NCI-H524 (cell line): ENCODE measurements around the gene TAOK2.
A peak's percentile ranks its signal among the peaks of the same experiment; 100 is the strongest.

Experiments used
- DNase-seq, 2 experiments: peaks; one replicate each; lab custom pipeline; 2025; lab: John Stamatoyannopoulos, UW

The TAOK2 gene

DNA sequence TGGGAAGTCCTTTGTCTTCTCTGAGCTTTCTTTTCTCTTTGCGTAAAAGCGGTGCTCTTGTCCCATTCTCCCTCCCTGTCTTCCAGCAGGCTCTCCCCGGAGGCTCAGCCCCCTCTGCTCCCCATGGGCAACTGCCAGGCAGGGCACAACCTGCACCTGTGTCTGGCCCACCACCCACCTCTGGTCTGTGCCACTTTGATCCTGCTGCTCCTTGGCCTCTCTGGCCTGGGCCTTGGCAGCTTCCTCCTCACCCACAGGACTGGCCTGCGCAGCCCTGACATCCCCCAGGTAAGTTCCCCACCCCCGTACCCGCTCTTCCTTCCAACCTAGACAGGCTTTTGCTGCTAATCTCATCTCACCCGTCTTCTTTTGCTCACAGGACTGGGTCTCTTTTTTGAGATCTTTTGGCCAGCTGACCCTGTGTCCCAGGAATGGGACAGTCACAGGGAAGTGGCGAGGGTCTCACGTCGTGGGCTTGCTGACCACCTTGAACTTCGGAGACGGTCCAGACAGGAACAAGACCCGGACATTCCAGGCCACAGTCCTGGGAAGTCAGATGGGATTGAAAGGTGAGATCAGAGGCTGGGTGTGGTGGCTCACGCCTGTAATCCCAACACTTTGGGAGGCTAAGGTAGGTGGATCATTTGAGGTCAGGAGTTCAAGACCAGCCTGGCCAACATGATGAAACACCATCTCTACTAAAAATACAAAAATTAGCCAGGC is 10.5 kb upstream of the TAOK2 start:
- no peak for DNase-seq

GRCh38 chr16:29968205-29968604 is 5.5 kb upstream of the TAOK2 start:
- DNase-seq = no peak

GRCh38 chr16:29971304-29971703 is 2.4 kb upstream of the TAOK2 start:
- no peak for DNase-seq

GRCh38 chr16:29972500-29972899 is 1.2 kb upstream of the TAOK2 start:
- no peak for DNase-seq

GRCh38 chr16:29972992-29973383 is 680 bp upstream of the TAOK2 start:
- DNase-seq = no peak

GRCh38 chr16:29974291-29975133 is 844 bp downstream of the TAOK2 start:
- DNase-seq = peak in 1 of 2 experiments; percentile 34

- no peak for DNase-seq
Measured at GRCh38 chr16:29975134-29975538, 1.5 kb downstream of the TAOK2 start.

DNA sequence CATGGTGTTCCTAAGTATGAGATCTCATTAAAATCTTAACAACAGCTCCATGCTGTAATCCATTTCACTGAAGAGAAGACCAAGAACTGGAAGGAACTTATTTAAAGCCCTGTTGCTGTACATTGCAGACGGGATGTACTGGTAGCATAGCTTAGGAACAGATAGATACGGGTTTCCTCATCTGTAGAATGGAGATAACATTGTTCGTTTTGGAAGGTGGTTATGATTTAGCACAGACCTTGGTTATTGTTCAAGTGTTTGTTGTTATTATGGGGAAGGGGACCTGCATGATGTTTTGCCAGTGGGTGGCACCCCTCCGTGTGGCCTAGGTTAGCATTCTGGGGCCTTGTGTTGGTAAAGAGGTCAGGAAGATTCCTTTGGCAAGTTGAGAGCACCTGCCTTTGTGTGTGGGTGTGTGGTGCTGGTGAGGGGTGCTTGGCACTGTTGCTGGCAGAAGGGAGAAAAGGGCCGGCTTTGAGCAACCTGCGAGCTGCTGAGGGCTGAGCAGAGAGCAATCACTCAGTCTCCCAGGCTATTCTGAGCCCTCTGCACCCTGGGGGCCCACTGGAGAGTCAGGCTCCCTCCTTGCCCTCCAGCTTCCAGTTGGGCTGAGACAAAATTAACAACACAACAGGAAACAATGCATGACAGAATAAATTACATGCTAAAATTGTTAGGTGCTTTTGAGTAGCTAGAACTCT is 2.3 kb downstream of the TAOK2 start:
- no peak for DNase-seq

- DNase-seq = no peak
Measured at GRCh38 chr16:29977063-29977825, 3.6 kb downstream of the TAOK2 start.

DNA sequence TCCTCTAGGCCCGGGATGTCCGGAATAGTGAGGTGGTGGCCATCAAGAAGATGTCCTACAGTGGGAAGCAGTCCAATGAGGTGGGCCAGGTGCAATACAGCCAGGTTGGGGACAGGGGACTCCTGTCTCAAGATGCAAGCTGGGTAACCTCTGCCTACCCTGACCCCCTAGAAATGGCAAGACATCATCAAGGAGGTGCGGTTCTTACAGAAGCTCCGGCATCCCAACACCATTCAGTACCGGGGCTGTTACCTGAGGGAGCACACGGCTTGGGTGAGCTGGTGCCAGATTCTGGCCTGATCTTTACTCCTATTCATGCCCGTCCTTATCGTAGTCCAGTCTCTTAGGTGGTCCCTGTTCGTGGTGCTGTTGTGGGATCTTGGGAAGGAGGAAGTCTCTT is 4.4 kb downstream of the TAOK2 start:
- DNase-seq = no peak

DNA sequence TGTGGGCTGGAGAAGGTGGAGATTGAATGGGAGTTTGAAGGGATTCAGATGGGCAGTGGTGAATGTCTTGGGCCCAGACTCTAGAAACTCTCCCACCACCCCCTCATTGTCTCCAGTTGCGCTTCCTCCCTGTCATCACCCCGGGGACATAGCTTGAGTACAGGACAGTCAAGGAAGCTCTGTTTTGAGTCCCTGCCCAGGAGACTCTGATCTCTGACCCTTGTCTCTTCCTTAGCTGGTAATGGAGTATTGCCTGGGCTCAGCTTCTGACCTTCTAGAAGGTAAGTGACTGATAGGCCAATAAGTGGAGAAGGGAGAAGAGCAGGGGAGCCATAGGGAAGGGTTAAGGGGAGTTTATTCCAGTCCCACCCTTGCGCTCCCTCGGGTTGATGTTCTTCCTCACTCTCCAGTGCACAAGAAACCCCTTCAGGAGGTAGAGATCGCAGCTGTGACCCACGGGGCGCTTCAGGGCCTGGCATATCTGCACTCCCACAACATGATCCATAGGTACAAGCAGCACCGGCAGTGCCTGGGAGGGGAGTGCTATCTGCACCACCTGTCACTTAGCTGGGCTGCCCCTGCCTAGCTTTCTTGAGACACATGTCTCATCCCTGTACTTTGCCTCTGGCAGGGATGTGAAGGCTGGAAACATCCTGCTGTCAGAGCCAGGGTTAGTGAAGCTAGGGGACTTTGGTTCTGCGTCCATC is 5.0 kb downstream of the TAOK2 start:
- DNase-seq = no peak

DNA sequence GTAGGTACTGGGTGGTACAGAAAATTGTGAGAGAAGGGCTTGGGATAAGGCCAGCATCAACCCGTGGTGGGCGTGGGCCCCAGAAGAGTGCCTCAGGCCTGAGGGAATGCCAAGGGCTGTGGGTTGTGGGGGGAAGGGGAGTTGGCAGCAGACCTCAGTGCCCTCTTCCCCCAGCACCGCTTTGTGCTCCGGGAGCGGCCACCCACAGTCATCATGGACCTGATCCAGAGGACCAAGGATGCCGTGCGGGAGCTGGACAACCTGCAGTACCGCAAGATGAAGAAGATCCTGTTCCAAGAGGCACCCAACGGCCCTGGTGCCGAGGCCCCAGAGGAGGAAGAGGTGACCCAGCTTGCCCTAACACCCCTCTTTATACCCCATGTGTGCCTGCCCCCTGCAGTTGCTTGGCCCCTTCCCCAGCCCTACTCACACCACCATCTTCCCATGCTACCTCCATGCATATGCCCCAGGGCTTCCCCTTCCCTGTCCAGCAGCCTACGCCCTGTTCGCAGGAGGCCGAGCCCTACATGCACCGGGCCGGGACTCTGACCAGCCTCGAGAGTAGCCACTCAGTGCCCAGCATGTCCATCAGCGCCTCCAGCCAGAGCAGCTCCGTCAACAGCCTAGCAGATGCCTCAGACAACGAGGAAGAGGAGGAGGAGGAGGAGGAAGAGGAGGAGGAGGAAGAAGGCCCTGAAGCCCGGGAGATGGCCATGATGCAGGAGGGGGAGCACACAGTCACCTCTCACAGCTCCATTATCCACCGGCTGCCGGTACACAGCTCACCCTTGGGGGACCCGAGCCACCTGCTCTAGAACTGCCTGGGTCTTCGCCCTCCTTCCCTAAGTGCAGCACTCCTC is 9.1 kb downstream of the TAOK2 start:
- DNase-seq = no peak

DNA sequence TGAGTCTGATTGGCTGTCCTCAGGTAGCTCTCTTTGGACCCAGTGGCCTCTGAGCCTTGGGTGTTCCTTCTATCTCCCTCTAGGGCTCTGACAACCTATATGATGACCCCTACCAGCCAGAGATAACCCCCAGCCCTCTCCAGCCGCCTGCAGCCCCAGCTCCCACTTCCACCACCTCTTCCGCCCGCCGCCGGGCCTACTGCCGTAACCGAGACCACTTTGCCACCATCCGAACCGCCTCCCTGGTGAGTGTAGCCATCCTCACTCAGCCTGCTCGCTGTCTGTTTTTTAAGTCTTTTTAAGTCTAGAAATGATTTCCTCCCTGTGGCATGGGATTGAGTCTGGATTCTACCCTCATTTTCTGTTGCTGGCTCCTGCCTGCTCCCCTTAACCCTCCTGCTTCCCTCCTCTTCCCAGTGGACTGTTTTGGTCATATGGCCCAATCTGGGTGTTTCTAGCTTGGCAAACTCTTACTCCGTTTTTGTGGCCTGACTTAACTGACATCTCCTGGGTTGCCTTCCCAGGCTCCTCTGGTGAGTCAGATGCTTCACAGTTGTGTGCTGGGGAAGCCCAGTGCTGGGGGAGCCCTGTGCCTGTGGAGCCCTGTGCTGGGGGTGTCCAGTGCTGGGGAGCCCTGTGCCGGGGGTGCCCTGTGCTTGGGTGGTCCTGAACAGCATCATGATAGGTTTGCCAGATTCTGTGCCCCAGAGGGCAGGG is 9.9 kb downstream of the TAOK2 start:
- no peak for DNase-seq

- DNase-seq = no peak
Measured at GRCh38 chr16:29984137-29984763, 10.6 kb downstream of the TAOK2 start.

GRCh38 chr16:29984764-29985147 is 11.1 kb downstream of the TAOK2 start:
- DNase-seq = no peak

- no peak for DNase-seq
Measured at GRCh38 chr16:29985271-29985811, 11.7 kb downstream of the TAOK2 start.

- no peak for DNase-seq
Measured at GRCh38 chr16:29986231-29986630, 12.6 kb downstream of the TAOK2 start.

DNA sequence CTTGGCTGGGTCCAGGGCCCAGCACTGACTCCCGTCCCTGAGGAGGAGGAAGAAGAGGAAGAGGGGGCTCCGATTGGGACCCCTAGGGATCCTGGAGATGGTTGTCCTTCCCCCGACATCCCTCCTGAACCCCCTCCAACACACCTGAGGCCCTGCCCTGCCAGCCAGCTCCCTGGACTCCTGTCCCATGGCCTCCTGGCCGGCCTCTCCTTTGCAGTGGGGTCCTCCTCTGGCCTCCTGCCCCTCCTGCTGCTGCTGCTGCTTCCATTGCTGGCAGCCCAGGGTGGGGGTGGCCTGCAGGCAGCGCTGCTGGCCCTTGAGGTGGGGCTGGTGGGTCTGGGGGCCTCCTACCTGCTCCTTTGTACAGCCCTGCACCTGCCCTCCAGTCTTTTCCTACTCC is 13.3 kb downstream of the TAOK2 start:
- DNase-seq = no peak
